Activated naive CD8-positive, alpha-beta T cell (primary cell): Measurements from ENCODE around the gene PRKAR2B.
"Not testable (repeated sequence)": the region's sequence is repeated elsewhere in the genome, so short reads cannot be mapped to it uniquely, and the experiment has no call there.

Source experiments
- H3K27ac Mint-ChIP-seq: one replicate; pipeline ENCODE4 v1.8.0; 2021; ENCODE audit warnings: mixed read lengths
- H3K27me3 Mint-ChIP-seq: one replicate; pipeline ENCODE4 v1.8.0; 2021; ENCODE audit warnings: mixed read lengths
- H3K36me3 Mint-ChIP-seq: one replicate; pipeline ENCODE4 v1.8.0; 2021; ENCODE audit warnings: mixed read lengths
- H3K4me1 Mint-ChIP-seq: one replicate; pipeline ENCODE4 v1.8.0; 2021; ENCODE audit warnings: low read depth, mixed read lengths
- H3K4me3 Mint-ChIP-seq: one replicate; pipeline ENCODE4 v1.8.0; 2021; ENCODE audit warnings: mild to moderate bottlenecking, mixed read lengths
- H3K9me3 Mint-ChIP-seq: one replicate; pipeline ENCODE4 v1.8.0; 2021; ENCODE audit warnings: low read depth, mixed read lengths

Gene PRKAR2B

DNA sequence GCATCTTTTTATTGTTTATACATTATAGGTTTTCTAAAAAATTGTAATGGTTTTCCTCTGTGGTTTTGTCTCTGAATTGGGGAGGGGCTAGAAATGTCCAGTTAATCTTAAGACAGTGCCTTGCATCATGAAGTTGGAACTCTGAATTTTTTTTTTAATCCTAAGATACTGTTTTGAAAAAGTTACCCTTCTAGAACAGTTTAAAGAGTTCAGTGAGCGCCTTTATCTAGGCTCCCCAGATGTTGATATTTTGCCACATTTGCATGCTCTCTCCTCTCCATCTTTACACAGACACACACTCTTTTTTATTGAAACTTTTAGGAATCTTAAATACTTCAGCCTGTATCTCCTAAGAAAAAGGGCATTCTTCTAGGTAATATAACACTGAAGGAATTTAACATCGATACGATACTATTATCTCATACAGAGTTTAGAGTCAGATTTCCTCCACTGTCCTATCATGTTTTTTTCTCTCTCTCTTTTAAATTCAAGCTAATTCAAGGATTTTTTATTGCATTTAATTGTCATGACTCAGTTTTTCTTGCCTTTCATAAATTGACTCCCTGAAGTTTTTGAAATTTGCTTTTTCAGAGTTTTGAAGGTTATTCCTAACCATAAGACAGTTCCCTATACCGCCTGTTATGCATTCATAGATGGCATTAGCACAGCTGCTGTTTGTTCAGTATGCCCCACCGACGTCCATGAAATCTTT lies 31.5 kb downstream of the PRKAR2B start:
- Mint-ChIP-seq H3K4me1 (no peaks in the 10 kb centered on the region), H3K4me3 (no peak overlapping the region), H3K36me3 (peaks cover 2% of the 10 kb centered on the region), H3K9me3 (no peaks in the 10 kb centered on the region), H3K27me3 (peaks cover 1% of the 10 kb centered on the region), H3K27ac (no peak overlapping the region)

DNA sequence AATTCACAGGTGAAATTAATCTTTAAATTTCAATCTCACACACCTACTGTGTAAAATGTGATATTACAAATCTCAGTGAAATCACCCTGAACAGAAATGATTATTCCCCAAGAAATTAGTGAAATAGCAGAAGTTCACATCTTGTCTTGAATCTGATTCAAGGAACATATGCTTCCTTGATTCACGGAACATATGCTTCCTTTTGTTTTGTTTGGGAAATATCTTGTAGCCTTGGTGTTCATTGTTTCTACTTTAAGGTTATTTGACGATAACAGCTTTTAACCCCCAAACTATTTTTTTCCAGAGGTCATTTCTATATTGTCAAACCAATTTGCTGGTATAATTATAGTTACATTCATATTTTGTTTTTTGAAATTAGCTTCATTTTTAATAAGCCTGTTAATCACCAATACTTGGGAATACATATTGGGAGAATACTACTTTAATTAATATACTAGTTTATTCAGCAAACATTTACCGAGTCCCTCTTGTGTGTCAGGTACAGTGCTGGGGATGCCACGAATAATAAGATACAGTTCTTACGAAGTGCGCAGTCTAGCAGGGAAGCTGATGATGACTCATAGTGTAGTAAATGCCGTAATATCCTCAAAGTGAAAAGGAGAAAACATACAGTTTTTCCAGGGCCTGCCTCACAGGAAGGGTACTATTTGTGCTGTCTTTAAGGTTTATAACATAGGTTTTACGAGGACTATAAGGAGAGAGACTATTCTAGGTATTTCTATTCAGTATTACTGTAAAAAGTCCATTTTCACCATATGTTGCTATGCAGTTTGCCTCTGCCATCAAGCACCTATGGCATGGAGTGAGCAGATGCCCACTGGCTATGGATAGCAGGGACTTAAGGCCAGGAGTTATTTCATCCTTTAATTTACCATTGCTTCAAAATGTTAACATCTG lies 32.5 kb downstream of the PRKAR2B start:
- no peaks in the 10 kb centered on the region for H3K9me3 Mint-ChIP-seq
- no peak overlapping the region for H3K27ac Mint-ChIP-seq
- no peaks in the 10 kb centered on the region for H3K4me1 Mint-ChIP-seq
- H3K27me3 Mint-ChIP-seq, result no peaks in the 10 kb centered on the region
- H3K36me3 Mint-ChIP-seq, result peaks cover 2% of the 10 kb centered on the region
- no peak overlapping the region for H3K4me3 Mint-ChIP-seq

DNA sequence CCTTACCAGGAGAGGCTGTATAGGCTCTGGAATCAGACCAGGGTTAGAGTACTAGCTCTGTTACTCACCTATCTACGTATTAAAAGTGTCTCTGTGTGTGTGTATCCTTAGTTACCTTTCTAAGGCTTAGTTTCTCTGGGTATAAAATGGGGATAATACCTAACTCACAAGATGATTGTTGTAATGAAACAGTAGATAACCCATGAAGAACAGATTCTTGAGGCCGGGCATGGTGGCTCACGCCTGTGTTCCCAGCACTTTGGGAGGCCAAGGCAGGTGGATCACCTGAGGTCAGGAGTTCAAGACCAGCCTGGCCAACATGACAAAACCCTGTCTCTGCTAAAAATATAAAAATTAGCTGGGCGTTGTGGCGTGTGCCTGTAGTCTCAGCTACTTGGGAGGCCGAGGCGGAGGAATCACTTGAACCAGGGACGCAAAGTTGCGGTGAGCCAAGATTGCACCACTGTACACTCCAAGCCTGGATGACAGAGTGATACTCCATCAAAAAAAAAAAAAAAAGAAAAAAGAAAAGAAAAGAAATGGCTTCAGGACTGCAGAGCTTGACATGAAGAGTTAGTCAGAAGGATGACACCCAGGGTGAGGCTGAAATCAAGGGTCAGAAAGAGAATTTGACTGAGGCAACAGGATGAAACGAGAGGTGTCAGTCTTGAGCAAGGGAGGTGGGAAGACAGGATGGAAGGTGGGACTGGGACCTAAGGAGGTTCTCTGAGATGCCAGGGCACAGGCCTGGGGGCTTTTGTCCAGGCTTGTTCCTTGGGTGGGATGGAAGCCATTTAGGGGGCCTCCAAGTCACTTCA lies 33.4 kb downstream of the PRKAR2B start:
- Mint-ChIP-seq H3K9me3 (no peaks in the 10 kb centered on the region), H3K4me1 (no peaks in the 10 kb centered on the region), H3K27me3 (no peaks in the 10 kb centered on the region), H3K4me3 (no peak overlapping the region), H3K27ac (no peak overlapping the region), H3K36me3 (peaks cover 2% of the 10 kb centered on the region)

DNA sequence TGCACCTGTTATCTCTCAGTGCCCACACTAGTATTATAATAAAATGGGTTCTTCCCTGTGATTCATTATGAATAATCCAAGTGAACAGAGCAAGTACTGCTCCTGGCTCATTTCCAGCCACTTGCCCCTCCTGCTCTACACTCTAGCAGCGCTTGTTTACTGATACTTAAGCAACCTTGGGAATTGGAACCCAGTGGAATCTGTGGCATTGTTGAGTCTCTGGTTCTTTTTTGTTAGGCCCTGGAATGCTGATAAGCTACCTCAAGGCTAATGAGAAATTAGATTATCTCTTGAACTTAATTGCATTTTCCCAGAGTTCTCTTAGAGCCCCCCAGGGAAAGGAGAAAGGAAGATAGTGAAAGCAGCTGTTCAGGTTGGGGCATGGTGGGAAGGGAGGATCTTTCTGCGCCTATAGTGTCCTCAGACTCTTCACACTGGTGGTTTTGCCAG lies 34.0 kb downstream of the PRKAR2B start:
- no peaks in the 10 kb centered on the region for H3K36me3 Mint-ChIP-seq
- H3K27me3 Mint-ChIP-seq, result no peaks in the 10 kb centered on the region

DNA sequence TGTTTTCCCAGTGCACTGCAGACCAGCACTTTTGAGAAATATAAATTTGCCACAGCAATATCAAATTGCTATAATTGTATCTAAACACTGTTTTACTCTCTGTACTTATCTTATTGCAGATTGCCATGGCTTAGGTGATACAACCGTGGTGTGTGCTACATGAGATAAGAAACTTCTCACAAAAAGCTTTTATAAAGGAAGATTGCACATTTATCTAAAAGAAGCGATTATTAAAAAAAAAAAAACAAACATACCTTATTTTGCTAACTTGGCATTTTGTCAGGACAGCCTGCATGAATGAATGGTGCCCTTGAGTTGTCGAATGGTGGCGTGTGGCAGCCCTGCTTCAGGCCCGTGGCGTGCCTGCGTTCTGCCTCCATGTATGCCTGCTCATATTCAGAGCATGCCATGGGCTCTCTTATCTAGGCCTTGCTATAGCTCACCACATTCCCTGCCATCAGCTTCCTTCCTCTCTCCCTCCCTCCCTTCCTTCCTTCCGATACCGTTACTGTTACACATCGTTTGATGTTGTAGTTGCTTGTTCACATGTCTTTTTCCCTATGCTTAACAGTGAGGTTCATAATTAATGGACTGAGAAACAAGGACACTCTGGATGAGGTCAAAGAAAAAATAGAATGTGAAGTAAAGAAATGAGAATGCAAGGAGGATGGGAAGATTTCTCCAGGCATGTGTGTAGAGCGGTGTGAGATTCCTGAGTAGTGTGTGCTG lies 34.9 kb downstream of the PRKAR2B start:
- Mint-ChIP-seq H3K27me3 (no peaks in the 10 kb centered on the region), H3K9me3 (no peaks in the 10 kb centered on the region), H3K27ac (no peak overlapping the region), H3K4me3 (no peak overlapping the region), H3K36me3 (no peaks in the 10 kb centered on the region), H3K4me1 (no peaks in the 10 kb centered on the region)

More for the DNA sequence above, 34.0 kb downstream of the PRKAR2B start:
- no peak overlapping the region for H3K27ac Mint-ChIP-seq
- H3K4me1 Mint-ChIP-seq, result no peaks in the 10 kb centered on the region
- H3K9me3 Mint-ChIP-seq, result no peaks in the 10 kb centered on the region
- no peak overlapping the region for H3K4me3 Mint-ChIP-seq

DNA sequence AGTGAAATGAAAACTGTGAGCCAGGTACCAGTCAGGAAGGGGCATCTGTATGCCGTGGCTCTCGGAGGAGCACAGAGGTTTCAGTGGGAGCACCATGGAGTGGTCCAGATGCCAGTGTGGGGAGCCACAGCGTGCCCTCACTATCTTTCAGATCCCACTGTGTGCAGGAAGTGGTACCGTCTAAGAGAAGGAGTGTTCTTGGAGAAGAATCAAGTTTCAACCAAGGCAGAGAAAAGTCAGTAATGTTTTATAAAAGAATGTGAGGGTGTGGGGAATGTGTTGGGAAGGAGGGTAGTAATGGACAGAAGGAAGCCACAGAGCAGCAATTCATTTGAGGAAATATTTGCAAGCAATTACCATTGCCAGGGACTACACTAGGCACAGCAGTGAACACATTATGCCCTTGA lies 35.6 kb downstream of the PRKAR2B start:
- Mint-ChIP-seq H3K4me3 (no peak overlapping the region), H3K27me3 (no peaks in the 10 kb centered on the region), H3K4me1 (no peaks in the 10 kb centered on the region), H3K27ac (no peak overlapping the region), H3K36me3 (no peaks in the 10 kb centered on the region), H3K9me3 (no peaks in the 10 kb centered on the region)

DNA sequence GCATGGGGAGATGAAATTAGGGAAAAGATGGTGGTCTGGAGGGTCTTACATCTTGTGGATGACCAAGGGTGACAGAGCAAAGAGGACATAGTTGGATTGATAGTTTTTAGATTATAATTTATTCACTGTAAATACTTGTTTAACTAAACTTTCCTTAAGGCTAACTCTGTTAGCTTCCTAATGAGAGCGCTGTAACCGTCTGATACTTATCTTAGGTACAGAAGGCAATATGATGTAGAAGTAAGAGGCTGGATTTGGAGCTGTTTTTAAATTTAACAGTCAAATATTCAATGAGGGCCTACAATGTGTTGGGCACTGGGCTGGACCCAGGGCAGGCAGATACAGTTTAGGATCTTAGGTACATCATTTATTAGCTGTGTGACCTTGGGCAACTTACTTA lies 36.0 kb downstream of the PRKAR2B start:
- Mint-ChIP-seq H3K4me1 (no peaks in the 10 kb centered on the region), H3K27ac (no peak overlapping the region), H3K9me3 (no peaks in the 10 kb centered on the region), H3K4me3 (no peak overlapping the region), H3K27me3 (no peaks in the 10 kb centered on the region), H3K36me3 (no peaks in the 10 kb centered on the region)

DNA sequence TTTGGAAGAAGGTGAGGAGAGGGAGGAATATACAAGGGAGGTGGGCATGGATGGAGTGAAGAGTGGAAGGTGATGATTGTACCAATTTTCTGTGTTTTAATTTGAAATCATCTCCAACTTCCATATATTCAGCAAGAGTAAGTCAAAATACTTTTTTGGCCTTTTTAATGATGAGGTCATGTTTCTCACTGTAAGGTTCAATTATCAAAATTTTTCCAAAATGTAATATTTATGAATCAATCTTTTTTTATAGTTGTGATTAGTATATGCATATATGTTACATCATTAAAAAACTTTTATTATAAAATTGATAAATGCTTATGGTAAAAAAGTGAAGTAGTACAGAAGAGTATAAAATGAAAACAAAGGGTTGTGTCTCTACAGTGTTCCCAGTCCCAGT lies 40.7 kb downstream of the PRKAR2B start:
- no peak overlapping the region for H3K4me3 Mint-ChIP-seq
- no peaks in the 10 kb centered on the region for H3K9me3 Mint-ChIP-seq
- H3K27me3 Mint-ChIP-seq, result no peaks in the 10 kb centered on the region
- H3K36me3 Mint-ChIP-seq, result no peaks in the 10 kb centered on the region
- no peaks in the 10 kb centered on the region for H3K4me1 Mint-ChIP-seq
- no peak overlapping the region for H3K27ac Mint-ChIP-seq

DNA sequence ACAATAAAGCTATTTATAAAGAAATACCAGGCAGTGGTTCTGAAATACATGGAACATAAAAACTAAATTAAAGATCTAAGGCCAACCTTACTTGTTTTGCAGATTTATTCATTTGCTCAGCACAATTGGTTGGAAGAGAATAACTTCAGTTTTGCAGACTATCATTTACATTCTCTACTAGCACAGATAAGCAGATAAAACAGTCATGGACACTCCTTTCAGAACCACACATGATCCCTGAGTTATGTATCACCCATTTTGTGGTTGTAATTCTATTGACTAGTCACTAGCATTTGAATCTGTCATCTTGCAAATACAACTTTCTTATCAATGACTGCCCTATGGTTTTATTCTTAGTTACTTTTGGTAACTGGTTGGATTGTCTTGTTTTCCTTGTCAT lies 45.1 kb downstream of the PRKAR2B start:
- no peaks in the 10 kb centered on the region for H3K9me3 Mint-ChIP-seq

DNA sequence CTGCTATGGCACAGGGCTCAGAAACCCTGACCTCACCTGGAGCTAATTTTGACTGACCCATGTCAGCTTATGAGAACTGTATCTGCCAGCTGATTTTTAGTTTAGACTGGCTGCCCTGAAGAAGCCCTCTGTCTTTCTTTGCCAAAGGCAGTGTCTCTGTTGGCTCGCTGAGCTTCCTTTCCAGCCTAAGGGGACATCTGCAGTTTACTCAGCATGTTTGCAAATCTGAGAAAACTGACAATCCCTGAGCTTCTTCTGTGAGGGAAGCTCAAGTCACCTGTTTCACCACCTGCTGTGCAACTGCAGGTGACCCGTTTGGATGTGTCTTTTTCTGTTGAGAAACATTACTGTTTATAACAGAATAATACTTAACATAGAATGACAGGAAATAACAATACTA lies 46.0 kb downstream of the PRKAR2B start:
- Mint-ChIP-seq H3K27me3 (no peaks in the 10 kb centered on the region), H3K9me3 (no peaks in the 10 kb centered on the region), H3K4me1 (peaks cover 7% of the 10 kb centered on the region), H3K27ac (no peak overlapping the region), H3K4me3 (no peak overlapping the region), H3K36me3 (no peaks in the 10 kb centered on the region)

More for the DNA sequence above, 45.1 kb downstream of the PRKAR2B start:
- H3K27ac Mint-ChIP-seq, result no peak overlapping the region
- peaks cover 7% of the 10 kb centered on the region for H3K4me1 Mint-ChIP-seq
- no peaks in the 10 kb centered on the region for H3K36me3 Mint-ChIP-seq
- H3K4me3 Mint-ChIP-seq, result no peak overlapping the region
- H3K27me3 Mint-ChIP-seq, result no peaks in the 10 kb centered on the region

DNA sequence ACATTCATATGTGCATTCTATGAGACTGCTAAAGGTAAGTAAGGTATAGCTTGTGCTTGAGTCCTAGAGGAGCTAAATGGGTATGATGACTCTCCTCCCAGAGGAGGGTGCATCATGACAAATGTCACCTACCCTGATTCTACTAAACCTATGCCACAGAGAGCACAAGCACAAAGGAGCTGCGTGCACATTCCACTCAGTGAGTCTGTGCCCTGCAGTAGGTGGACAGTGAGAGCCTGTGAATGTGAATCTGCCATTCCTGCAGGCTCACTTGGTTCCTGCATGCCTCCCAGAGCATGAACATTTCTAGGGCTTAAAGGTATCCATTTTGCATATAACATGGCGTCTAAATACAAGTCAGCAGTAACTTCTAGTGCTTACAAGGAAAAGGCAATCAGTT lies 46.8 kb downstream of the PRKAR2B start:
- H3K4me1 Mint-ChIP-seq, result peaks cover 7% of the 10 kb centered on the region
- no peaks in the 10 kb centered on the region for H3K27me3 Mint-ChIP-seq
- no peaks in the 10 kb centered on the region for H3K9me3 Mint-ChIP-seq
- H3K36me3 Mint-ChIP-seq, result no peaks in the 10 kb centered on the region
- no peak overlapping the region for H3K4me3 Mint-ChIP-seq
- no peak overlapping the region for H3K27ac Mint-ChIP-seq

DNA sequence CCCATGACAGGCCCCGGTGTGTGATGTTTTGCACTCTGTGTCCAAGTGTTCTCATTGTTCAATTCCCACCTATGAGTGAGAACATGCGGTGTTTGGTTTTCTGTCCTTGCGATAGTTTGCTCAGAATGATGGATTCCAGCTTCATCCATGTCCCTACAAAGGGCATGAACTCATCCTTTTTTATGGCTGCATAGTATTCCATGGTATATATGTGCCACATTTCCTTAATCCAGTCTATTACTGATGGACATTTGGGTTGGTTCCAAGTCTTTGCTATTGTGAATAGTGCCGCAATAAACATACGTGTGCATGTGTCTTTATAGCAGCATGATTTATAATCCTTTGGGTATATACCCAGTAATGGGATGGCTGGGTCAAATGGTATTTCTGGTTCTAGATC lies 49.2 kb downstream of the PRKAR2B start:
- not testable (repeated sequence) for H3K27ac Mint-ChIP-seq, H3K9me3 Mint-ChIP-seq, H3K4me1 Mint-ChIP-seq, H3K4me3 Mint-ChIP-seq, H3K27me3 Mint-ChIP-seq, H3K36me3 Mint-ChIP-seq

DNA sequence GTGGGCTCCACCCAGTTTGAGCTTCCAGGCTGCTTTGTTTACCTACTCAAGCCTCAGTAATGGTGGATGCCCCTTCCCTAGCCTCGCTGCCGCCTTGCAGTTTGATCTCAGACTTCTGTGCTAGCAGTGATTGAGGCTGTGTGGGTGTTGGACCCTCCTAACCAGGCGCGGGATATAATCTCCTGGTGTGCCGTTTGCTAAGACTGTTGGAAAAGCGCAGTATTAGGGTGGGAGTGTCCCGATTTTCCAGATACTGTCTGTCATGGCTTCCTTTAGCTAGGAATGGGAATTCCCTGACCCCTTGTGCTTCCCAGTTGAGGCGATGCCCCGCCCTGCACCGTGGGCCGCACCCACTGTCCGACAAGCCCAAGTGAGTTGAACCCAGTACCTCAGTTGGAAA lies 54.6 kb downstream of the PRKAR2B start:
- H3K27ac Mint-ChIP-seq, result not testable (repeated sequence)

DNA sequence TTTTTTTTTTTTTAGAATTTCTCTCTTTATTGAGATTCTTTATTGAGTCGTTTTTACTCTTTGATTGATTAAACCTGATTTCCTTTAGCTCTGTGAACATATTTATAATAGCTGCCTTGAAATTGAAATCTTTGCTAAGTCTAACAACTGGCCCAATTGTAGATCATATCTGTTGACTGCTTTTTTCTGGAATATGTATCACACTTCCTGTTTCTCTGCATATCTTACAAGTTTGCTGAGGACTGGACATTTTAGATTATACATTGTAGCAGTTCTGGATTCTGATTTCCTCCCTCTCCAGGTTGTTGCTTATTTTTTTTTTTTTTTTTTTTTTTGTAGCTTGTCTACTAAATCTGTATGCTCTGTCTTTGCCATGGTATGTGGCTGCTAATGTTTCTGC lies 56.3 kb downstream of the PRKAR2B start:
- Mint-ChIP-seq H3K4me1 (peaks cover 3% of the 10 kb centered on the region), H3K36me3 (peaks cover 7% of the 10 kb centered on the region), H3K4me3 (no peak overlapping the region), H3K27me3 (peaks cover 9% of the 10 kb centered on the region), H3K27ac (no peak overlapping the region), H3K9me3 (no peaks in the 10 kb centered on the region)

More for the DNA sequence above, 54.6 kb downstream of the PRKAR2B start:
- H3K27me3 Mint-ChIP-seq, H3K9me3 Mint-ChIP-seq, H3K4me1 Mint-ChIP-seq, H3K4me3 Mint-ChIP-seq, H3K36me3 Mint-ChIP-seq: not testable (repeated sequence)
